ENCODE results near the gene SLC1A3.

Gene SLC1A3

GRCh38 chr5:36614657-36615308 is 8.4 kb downstream of the SLC1A3 start:
- TF ChIP-seq CTCF (IDR thresholded peaks at IDR 0.05; ENCODE audit: insufficient read depth, low read length, poor library complexity, severe bottlenecking) = no peak
- H3K36me3 ChIP-seq (ENCODE audit: control insufficient read depth, insufficient read depth, low read length) = no peaks in the 10 kb centered on the region
- no peak for DNase-seq (ENCODE audit: extremely low read depth, insufficient read length)
- no peaks in the 10 kb centered on the region for H3K27me3 ChIP-seq (replicated peaks; ENCODE audit: control insufficient read depth, insufficient read depth, low read length)
- H3K4me3 ChIP-seq (replicated peaks; ENCODE audit: low read depth, low read length) = no peak overlapping the region

GRCh38 chr5:36619012-36619635 is 12.7 kb downstream of the SLC1A3 start:
- H3K36me3 ChIP-seq (ENCODE audit: control insufficient read depth, insufficient read depth, low read length) = no peaks in the 10 kb centered on the region
- TF ChIP-seq CTCF (IDR thresholded peaks at IDR 0.05; ENCODE audit: insufficient read depth, low read length, poor library complexity, severe bottlenecking) = no peak
- no peaks in the 10 kb centered on the region for H3K27me3 ChIP-seq (replicated peaks; ENCODE audit: control insufficient read depth, insufficient read depth, low read length)
- no peak for DNase-seq (ENCODE audit: extremely low read depth, insufficient read length)
- H3K4me3 ChIP-seq (replicated peaks; ENCODE audit: low read depth, low read length) = no peak overlapping the region

DNA sequence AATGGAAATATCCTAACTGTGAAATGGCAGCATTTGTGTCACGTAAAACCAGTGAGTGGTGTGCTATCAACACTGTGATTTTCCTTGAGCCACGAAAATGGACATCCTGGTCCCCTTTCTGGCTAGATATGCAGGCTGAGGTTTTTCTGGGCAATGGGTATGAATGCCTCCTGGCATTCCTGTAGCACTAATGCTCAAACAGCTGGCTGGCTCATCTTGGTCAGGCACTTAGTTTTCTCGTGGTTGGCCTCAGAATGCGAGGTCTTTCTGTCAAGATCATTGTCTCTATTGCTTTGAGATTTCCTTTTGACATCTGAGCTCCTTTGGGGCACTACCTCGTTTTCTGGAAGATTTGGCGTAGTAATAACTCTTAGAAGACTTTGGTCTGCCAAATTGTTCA is 15.6 kb downstream of the SLC1A3 start:
- no peak overlapping the region for H3K4me3 ChIP-seq (replicated peaks; ENCODE audit: low read depth, low read length)
- H3K27me3 ChIP-seq (replicated peaks; ENCODE audit: control insufficient read depth, insufficient read depth, low read length) = no peaks in the 10 kb centered on the region
- TF ChIP-seq CTCF (IDR thresholded peaks at IDR 0.05; ENCODE audit: insufficient read depth, low read length, poor library complexity, severe bottlenecking) = no peak
- DNase-seq (ENCODE audit: extremely low read depth, insufficient read length) = no peak
- no peaks in the 10 kb centered on the region for H3K36me3 ChIP-seq (ENCODE audit: control insufficient read depth, insufficient read depth, low read length)

DNA sequence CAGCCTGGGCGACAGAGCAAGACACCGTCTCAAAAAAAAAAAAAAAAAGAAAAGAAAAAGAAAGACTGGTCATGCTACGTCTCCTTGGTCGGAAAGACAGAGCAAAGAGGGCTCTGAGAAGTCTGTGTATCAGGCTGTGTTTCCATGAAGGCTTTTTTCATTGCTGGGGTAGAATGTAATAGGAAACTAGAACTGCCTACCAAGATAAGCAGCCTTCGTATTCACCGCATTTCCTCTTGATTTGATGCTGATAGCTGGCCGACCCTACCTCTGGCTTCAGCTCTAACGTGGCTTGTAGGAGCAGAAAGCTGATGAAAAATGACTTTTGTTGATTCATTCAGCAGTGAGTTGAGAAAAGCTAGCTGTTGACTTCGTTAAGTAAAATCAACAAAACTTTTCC is 17.4 kb downstream of the SLC1A3 start:
- no peak for TF ChIP-seq CTCF (IDR thresholded peaks at IDR 0.05; ENCODE audit: insufficient read depth, low read length, poor library complexity, severe bottlenecking)
- Histone ChIP-seq H3K4me3 (replicated peaks; ENCODE audit: low read depth, low read length) (no peak overlapping the region), H3K27me3 (replicated peaks; ENCODE audit: control insufficient read depth, insufficient read depth, low read length) (no peaks in the 10 kb centered on the region), H3K36me3 (ENCODE audit: control insufficient read depth, insufficient read depth, low read length) (no peaks in the 10 kb centered on the region)
- DNase-seq (ENCODE audit: extremely low read depth, insufficient read length) = no peak

DNA sequence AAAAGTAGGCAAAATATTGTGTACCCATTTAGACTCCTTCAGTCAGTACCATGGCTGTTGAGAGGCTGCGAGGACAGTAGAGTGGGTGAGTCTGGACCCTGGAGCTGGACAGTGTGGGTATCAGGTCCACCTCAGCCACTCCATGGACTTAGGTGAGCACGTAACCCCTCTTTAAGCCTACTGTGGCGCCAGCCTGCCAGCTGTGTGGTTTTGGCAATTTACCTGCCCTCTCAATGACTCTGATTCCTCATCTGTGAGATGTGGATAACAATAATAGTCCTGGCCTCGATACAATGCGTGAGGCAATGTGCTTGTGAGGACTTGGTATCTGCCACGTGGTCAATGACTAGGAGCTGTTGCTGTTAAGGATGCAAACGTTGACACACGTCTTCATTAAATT is 17.9 kb downstream of the SLC1A3 start:
- no peaks in the 10 kb centered on the region for H3K36me3 ChIP-seq (ENCODE audit: control insufficient read depth, insufficient read depth, low read length)
- H3K27me3 ChIP-seq (replicated peaks; ENCODE audit: control insufficient read depth, insufficient read depth, low read length) = no peaks in the 10 kb centered on the region
- TF ChIP-seq CTCF (IDR thresholded peaks at IDR 0.05; ENCODE audit: insufficient read depth, low read length, poor library complexity, severe bottlenecking) = no peak
- DNase-seq (ENCODE audit: extremely low read depth, insufficient read length) = no peak
- H3K4me3 ChIP-seq (replicated peaks; ENCODE audit: low read depth, low read length) = no peak overlapping the region

All from GM06990 (cell line).